Uterus (tissue), 2 donors: ENCODE results near the gene TBC1D1.

Source experiments
- POLR2A ChIP-seq, 2 donors: fragments of 450-650 bp; IDR thresholded peaks; one replicate each; pipeline ENCODE4 v1.6.1; 2016; ENCODE audit warnings: antibody characterized with exemption in 2 of 2, mild to moderate bottlenecking in 1 of 2, moderate library complexity in 1 of 2
- TF ChIP-seq, protein P1 (sequence below), 4 experiments: fragments of 200-600 bp in 2 of 4; fragments of 450-650 bp in 2 of 4; sonication (generic) in 2 of 4; IDR thresholded peaks; one replicate each; pipeline ENCODE4 v1.5.1; 2016 to 2019; ENCODE audit warnings: antibody characterized with exemption in 4 of 4, mild to moderate bottlenecking in 2 of 4, moderate library complexity in 1 of 4

DNA sequence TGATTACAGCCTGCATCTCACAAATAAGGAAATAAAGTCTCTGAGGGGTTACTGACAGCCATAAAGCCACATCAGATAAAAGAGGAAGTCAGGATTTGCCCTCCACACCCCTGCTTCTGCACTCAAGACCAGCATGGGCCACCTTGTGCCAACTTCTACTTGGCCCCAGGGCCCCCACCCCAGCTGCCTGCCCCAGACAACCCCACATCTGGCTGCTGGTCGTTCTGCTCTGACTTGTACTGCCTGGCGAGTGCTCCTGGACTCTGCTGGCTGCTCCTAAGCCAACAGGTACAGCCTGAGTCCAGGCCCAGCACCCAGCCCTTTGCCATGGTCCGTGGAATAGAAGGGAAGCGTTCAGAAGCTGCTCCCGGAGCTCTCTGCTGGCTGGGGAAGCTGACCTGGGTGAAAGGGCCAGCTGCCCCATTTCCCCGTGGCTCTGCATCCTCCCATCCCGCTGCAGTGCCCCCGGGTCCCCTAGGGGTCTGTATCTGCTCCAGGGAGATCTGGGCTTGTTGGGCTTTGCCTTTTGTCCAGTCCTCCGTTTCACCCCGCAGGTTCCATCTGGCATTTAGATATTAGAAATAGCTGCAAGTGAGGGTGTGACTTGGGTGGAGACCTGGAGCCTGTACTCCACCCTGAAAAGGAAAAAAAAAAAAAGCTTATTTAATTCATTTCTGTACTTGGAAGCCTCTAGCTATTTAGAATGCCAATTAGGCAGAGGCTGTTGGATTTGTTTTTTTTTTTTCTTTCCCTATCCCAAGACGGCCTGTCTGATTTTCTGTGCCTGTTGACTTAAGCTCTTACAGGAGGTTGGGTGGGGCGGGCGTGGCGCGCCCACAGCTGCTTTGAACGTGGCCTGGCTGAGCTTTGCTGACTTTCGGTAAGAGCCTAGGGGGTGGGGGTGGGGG is 264.1 kb downstream of the TBC1D1 start:
- no peak for TF ChIP-seq POLR2A (IDR thresholded peaks at IDR 0.05)
- TF ChIP-seq, protein P1, sequence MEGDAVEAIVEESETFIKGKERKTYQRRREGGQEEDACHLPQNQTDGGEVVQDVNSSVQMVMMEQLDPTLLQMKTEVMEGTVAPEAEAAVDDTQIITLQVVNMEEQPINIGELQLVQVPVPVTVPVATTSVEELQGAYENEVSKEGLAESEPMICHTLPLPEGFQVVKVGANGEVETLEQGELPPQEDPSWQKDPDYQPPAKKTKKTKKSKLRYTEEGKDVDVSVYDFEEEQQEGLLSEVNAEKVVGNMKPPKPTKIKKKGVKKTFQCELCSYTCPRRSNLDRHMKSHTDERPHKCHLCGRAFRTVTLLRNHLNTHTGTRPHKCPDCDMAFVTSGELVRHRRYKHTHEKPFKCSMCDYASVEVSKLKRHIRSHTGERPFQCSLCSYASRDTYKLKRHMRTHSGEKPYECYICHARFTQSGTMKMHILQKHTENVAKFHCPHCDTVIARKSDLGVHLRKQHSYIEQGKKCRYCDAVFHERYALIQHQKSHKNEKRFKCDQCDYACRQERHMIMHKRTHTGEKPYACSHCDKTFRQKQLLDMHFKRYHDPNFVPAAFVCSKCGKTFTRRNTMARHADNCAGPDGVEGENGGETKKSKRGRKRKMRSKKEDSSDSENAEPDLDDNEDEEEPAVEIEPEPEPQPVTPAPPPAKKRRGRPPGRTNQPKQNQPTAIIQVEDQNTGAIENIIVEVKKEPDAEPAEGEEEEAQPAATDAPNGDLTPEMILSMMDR (IDR thresholded peaks at IDR 0.05): no peak
